Naive B cell (primary cell): Measurements from ENCODE around the gene COMMD7. TPM values are rescaled to one million over a fixed set of nuclear protein-coding genes. Genes with fewer than 3 reads are reported as not detected.
"Not testable (repeated sequence)": the region's sequence is repeated elsewhere in the genome, so short reads cannot be mapped to it uniquely, and the experiment has no call there.

Experiments
- ATAC-seq, 2 donors: fragments of 150-1000 bp; cut with Tn5 transposase; 2 replicates each; pipeline ENCODE4 v1.10.0; 2021; ENCODE audit warnings: low read depth in 2 of 2, mild to moderate bottlenecking in 2 of 2, moderate library complexity in 2 of 2
- DNase-seq: peaks from one replicate; pipeline ENCODE4 v3.0.0; 2022
- H3K27ac Mint-ChIP-seq, 6 donors: one replicate each; pipeline ENCODE4 v1.8.0; 2020 to 2022; ENCODE audit warnings: mild to moderate bottlenecking in 6 of 6, mixed read lengths in 6 of 6, moderate library complexity in 5 of 6, inconsistent platforms in 2 of 6
- H3K27me3 Mint-ChIP-seq, 3 donors: one replicate each; pipeline ENCODE4 v1.8.0; 2021 to 2022; ENCODE audit warnings: mixed read lengths in 3 of 3, mild to moderate bottlenecking in 1 of 3
- H3K36me3 Mint-ChIP-seq, 2 donors: one replicate each; pipeline ENCODE4 v1.8.0; 2020 to 2022; ENCODE audit warnings: mixed read lengths in 2 of 2, inconsistent platforms in 1 of 2, mild to moderate bottlenecking in 1 of 2
- H3K4me1 Mint-ChIP-seq, 3 donors: one replicate each; pipeline ENCODE4 v1.8.0; 2020 to 2022; ENCODE audit warnings: mixed read lengths in 3 of 3, inconsistent platforms in 1 of 3, mild to moderate bottlenecking in 1 of 3, moderate library complexity in 1 of 3
- H3K4me3 Mint-ChIP-seq, 8 donors: one replicate each; pipeline ENCODE4 v1.8.0; 2020 to 2022; ENCODE audit warnings: mild to moderate bottlenecking in 8 of 8, mixed read lengths in 8 of 8, moderate library complexity in 8 of 8, inconsistent platforms in 2 of 8
- H3K9me3 Mint-ChIP-seq, 7 donors: one replicate each; pipeline ENCODE4 v1.8.0; 2020 to 2022; ENCODE audit warnings: mixed read lengths in 7 of 7, mild to moderate bottlenecking in 5 of 7, inconsistent platforms in 2 of 7, moderate library complexity in 1 of 7
- polyA plus RNA-seq, 6 donors: library from polyadenylated mRNA; unstranded; fragments of 300-500 nt; fragmentation: Illumina TruSeq; gene quantifications; one replicate each; pipeline ENCODE4 v1.2.3, GENCODE V29; 2021; ENCODE audit warnings: low read depth in 6 of 6

COMMD7 gene
- polyA plus RNA-seq, 6 donors from 2014 or later = 80.6 to 96.9 (median 85.7) TPM

DNA sequence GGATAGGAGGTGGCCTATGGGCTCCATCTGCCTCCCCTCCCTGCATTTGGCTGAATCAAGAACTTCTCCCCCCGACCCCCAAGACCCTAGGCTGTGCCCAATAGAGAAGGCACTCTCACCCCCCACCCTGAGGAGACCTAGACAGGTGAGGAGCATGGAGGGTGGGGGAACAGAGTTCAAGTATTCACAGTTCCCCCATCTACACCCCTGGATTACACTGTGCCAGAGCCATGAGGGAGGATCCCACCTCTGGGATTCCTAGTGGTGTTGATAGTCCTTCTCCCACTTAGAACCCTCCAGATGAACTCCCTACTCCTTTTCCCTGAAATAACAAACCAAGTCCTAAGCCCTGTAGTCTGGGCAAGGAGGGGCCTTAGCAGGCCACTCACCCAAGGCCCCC, 54.3 kb downstream of the COMMD7 start:
- not testable (repeated sequence) for H3K4me3 Mint-ChIP-seq, H3K36me3 Mint-ChIP-seq, ATAC-seq, H3K9me3 Mint-ChIP-seq, H3K27ac Mint-ChIP-seq, H3K4me1 Mint-ChIP-seq, H3K27me3 Mint-ChIP-seq, DNase-seq

DNA sequence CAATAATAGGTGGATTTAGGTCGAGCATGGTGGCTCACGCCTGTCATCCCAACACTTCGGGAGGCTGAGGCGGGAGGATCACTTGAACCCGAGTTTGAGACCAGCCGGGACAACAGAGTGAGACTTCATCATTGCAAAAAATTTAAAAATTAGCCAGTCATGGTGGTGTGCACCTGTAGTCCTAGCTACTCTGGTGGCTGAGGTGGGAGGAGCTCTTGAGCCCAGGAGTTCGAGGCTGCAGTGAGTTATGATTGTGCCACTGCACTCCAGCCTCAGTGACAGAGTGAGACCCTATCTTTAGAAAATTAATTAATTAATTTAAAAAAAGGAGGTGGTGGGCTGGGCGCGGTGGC, 56.1 kb downstream of the COMMD7 start:
- Mint-ChIP-seq H3K9me3 (peaks cover 0 to 4% (median 0%) of the 10 kb centered on the region in 7 donors), H3K4me1 (peaks cover 2 to 11% (median 4%) of the 10 kb centered on the region in 3 donors), H3K4me3 (no peak overlapping the region), H3K27ac (no peak overlapping the region), H3K36me3 (no peaks in the 10 kb centered on the region), H3K27me3 (no peaks in the 10 kb centered on the region)
- DNase-seq (no peak), ATAC-seq (no peak)

DNA sequence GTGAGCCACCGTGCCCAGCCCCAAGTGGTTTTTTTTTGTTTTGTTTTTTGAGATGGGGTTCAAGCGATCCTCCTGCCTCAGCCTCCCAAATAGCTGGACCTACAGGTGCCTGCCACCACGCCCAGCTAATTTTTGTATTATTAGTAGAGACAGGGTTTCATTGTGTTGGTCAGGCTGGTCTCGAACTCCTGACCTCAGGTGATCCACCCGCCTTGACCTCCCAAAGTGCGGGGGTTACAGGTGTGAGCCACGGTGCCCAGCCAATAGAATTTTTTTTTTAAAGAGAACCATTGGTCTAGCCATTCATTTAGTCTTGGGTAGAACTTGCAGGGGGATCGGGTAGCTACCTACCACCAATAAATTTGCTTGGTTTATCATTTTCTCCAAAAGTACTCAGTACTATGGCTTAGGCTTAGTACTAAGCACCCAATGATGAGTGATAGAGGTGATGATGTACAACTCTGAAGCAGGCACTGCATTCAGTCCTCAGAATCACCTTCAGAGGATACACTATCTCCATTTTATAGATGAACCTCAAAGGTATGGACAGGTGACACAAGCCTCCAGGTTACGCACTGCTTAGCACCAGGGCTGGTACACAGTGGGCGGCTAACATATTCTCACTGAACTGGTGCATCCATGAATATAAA, 56.6 kb downstream of the COMMD7 start:
- Mint-ChIP-seq H3K36me3 (no peaks in the 10 kb centered on the region), H3K9me3 (peaks cover 0 to 4% (median 0%) of the 10 kb centered on the region in 7 donors), H3K4me3 (no peak overlapping the region), H3K4me1 (peaks cover 4 to 11% (median 5%) of the 10 kb centered on the region in 3 donors), H3K27ac (no peak overlapping the region), H3K27me3 (no peaks in the 10 kb centered on the region)
- ATAC-seq = no peak
- DNase-seq = no peak

DNA sequence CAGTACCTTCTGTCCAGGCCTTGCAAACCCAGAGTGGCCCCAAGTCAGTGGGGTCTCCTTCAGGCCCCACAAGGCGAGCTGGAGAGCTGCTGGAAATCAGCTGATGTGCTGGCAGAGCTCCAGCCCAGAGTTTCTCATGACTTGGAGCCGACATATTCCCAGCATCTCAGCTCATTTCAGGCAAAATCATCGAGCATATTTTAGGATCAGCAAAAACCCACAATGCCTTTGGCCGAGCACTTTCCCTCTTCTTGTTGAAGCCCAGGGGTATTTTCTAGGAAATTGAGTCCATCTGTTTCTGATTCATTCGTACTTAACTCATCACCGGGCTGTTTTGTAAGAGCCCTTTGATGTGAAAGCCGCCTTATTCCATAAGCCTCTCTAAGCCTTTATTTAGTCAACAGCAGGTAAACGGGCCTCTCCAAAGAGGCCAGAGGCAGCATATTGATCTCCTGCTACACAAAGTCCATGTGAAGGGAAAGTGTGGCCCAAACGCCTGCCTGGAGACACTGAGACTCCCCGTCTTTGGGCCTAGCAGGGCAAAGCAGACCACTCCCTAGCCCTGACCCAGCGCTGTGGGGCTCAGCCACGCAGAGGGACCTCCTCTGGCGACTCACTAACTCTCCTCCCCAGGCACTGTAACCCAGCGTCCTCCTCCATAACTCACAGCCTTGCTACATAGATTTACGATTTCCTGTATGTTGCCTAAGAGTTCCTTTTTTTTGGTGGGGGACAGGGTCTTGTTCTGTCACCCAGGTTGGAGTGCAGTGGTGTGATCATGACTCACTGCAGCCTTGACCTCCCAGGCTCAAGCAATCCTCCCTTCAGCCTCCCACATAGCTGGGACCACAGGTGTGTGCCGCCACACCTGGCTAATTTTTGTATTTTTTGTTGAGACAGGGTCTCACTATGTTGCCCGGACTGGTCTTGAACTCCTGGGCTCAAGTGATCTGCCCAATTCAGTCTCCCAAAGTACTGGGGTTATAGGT, 57.4 kb downstream of the COMMD7 start:
- ATAC-seq = no peak
- no peak for DNase-seq

DNA sequence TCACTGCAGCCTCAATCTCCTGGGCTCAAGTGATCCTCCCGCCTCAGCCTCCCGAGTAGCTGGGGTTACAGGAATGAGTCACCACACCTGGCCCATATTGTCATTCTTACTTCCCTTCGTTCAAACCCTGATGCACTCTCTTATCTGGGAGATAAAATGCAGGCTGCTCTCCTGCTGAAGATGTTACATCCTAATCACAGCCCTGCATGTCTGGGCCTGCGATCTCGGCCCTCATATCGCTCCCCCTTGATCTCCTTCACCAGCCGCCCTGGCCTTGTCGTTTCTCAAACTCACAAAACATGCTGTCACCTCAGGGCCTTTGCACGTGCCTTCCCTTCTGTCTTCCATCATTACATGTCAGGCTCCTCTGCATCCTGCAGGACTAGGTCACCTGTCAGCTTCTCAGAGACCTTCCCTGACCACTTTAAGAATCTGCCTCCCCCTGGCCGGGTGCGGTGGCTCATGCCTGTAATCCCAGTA, 60.7 kb downstream of the COMMD7 start:
- no peaks in the 10 kb centered on the region for H3K27me3 Mint-ChIP-seq
- no peaks in the 10 kb centered on the region for H3K36me3 Mint-ChIP-seq
- DNase-seq (no peak), ATAC-seq (no peak)
- H3K9me3 Mint-ChIP-seq = peaks cover 0 to 4% (median 0%) of the 10 kb centered on the region in 7 donors
- peak overlapping the region in 1 of 6 donors; percentile 45 for H3K27ac Mint-ChIP-seq
- H3K4me3 Mint-ChIP-seq = no peak overlapping the region
- peaks cover 3 to 20% (median 19%) of the 10 kb centered on the region in 3 donors for H3K4me1 Mint-ChIP-seq

More for the DNA sequence above, 57.4 kb downstream of the COMMD7 start:
- Mint-ChIP-seq H3K9me3 (peaks cover 0 to 4% (median 0%) of the 10 kb centered on the region in 7 donors), H3K4me3 (no peak overlapping the region), H3K27ac (peak overlapping the region in 1 of 6 donors; percentile 26), H3K4me1 (peaks cover 6 to 16% (median 14%) of the 10 kb centered on the region in 3 donors), H3K36me3 (no peaks in the 10 kb centered on the region), H3K27me3 (no peaks in the 10 kb centered on the region)

DNA sequence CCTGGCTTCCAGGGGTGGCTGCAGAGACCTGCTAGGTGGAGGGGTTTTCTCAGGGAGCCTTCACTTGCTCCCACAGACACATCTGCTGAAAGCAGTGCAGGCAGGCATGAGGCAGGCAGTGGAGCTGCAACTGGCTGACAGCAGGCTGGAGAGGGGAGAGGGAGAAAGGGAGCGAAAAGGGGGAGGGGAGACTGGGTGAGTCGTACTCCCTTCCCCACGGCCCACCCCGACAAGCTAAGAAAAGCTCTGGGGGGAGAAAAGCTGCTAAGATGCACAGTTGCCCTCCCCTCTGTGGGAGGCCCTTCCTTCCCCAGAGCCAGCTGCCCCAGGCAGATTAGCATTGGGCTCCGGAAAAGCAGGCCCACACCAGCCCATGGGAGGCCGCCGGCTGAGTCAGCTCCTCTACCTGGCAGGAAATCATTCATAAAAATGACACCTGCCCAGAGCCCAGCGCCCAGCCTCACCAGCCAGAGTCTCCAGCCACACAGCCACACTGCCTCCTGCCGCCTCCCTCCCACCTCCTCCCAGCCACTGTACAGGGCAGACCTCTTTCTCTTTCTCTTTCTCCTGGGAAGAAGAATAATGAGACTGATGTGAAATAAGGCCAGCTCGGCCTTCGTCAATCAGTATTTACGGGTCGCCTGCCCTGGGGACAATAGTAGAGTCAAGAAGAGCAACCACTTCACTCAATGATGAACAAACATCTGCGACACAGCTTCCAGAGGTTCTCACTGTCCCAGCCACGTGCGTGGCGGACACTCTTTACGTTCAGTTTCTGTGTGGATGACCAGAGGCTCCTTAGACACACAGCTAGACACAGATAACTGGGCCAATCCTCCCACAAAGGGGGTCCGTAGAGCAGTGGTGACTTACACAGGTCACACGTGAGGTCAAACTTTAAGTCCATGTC, 61.8 kb downstream of the COMMD7 start:
- DNase-seq = no peak
- no peak for ATAC-seq
- H3K9me3 Mint-ChIP-seq = peaks cover 0 to 4% (median 0%) of the 10 kb centered on the region in 7 donors
- H3K27me3 Mint-ChIP-seq = no peaks in the 10 kb centered on the region
- no peaks in the 10 kb centered on the region for H3K36me3 Mint-ChIP-seq
- peaks cover 3 to 25% (median 20%) of the 10 kb centered on the region in 3 donors for H3K4me1 Mint-ChIP-seq
- H3K27ac Mint-ChIP-seq = peak overlapping the region in 4 of 6 donors; percentile 60 to 78 (median 74)
- H3K4me3 Mint-ChIP-seq = peak overlapping the region in 1 of 8 donors; percentile 19

DNA sequence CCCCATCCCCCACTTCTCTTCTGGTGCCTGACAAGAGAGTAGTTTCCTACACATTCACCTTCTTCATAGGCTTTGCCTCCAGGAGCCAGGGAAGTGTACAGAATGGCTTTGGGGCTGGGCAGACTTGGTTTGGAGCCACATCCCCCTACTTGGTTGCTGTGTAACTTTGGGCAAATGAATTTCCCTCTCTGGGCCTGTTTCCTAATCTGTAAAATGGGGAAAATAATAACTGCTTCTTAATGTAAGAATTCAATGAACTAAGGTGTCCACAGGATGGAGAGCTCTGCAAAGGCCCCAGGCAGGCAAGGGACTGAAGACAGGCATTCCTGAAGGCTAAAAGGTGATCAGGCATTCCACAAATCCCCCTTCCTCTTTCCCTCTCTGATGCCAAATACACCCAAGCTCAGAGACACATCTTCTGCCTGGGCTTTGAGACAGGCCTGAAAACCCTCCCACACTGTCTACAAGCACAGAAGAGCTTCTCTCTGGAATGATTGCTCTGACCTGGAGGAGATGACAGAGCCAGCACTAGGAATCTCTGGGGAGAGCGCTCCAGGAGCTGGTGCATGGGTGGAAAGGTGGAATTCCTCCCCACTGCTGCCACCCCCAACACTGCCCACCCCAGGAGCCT, 62.6 kb downstream of the COMMD7 start:
- Mint-ChIP-seq H3K27ac (peak overlapping the region in 2 of 6 donors; percentile 60 to 76), H3K4me1 (peaks cover 3 to 27% (median 20%) of the 10 kb centered on the region in 3 donors), H3K36me3 (no peaks in the 10 kb centered on the region), H3K27me3 (no peaks in the 10 kb centered on the region), H3K9me3 (peaks cover 0 to 4% (median 0%) of the 10 kb centered on the region in 7 donors), H3K4me3 (peak overlapping the region in 1 of 8 donors; percentile 19)
- DNase-seq (no peak), ATAC-seq (no peak)

DNA sequence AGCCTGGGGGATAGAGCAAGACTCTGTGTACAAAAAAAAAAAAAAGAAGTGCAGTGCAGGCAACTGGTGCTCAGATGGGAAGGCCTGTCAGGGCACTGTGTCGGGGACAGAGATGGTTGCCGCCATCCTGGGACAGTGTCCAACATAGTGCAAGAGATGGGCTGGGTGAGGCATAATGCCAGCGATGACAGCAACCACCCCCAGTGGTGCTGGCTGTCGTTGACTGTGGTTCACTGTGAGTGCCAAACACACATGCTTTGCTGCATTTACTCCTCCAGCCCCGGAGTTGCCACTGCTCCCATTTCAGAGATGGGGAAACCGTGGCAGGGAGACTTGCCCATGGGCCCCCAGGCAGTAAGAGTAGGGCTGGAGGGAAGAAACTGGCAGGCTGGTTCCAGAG, 64.3 kb downstream of the COMMD7 start:
- H3K4me1 Mint-ChIP-seq = peaks cover 10 to 38% (median 36%) of the 10 kb centered on the region in 3 donors
- H3K36me3 Mint-ChIP-seq = no peaks in the 10 kb centered on the region
- DNase-seq (no peak), ATAC-seq (no peak)
- no peak overlapping the region for H3K27ac Mint-ChIP-seq
- H3K4me3 Mint-ChIP-seq = no peak overlapping the region
- H3K9me3 Mint-ChIP-seq = peaks cover 0 to 4% (median 0%) of the 10 kb centered on the region in 7 donors
- H3K27me3 Mint-ChIP-seq = no peaks in the 10 kb centered on the region

DNA sequence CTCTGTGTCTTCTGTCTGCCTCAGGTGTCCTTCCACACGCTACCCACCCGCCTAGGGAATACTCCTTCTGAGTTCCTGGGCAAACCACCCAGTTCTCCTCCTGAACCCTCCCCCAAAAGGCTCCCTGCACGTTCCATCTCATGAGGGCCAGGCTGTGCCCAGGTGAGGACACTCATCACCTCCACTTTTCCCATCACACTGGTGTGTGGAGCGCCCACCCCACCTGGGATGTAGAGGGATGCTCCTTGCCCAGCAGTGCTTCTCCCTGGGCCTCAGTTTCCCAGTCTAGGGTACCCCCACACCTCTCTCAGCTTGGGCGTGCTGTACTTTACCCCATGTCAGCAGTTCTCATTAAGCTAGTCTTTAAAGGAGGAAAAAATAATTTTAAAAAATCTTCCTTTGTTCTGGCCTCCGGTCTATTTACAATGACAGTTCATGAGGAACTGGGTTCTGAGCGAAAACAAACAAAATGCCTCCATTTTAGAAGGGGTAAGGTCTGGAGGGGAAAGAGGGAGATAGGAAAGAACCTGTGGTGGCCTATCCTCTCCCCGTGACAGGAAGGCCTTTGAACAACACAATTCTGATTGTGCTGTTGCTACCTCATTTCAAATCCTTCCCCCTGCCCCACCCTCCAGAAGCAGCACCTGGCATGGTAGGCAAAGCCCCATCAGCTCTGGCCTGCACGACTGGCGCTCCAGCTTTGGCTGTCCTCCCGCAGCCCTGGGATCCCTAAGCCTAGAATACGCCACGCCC, 67.9 kb downstream of the COMMD7 start:
- H3K9me3 Mint-ChIP-seq = no peaks in the 10 kb centered on the region
- DNase-seq = no peak
- ATAC-seq = no peak
- peak overlapping the region in 1 of 8 donors; percentile 50 for H3K4me3 Mint-ChIP-seq
- H3K27me3 Mint-ChIP-seq = no peaks in the 10 kb centered on the region
- peaks cover 23 to 46% (median 35%) of the 10 kb centered on the region in 3 donors for H3K4me1 Mint-ChIP-seq
- H3K36me3 Mint-ChIP-seq = no peaks in the 10 kb centered on the region
- peak overlapping the region in 2 of 6 donors; percentile 23 to 64 for H3K27ac Mint-ChIP-seq

DNA sequence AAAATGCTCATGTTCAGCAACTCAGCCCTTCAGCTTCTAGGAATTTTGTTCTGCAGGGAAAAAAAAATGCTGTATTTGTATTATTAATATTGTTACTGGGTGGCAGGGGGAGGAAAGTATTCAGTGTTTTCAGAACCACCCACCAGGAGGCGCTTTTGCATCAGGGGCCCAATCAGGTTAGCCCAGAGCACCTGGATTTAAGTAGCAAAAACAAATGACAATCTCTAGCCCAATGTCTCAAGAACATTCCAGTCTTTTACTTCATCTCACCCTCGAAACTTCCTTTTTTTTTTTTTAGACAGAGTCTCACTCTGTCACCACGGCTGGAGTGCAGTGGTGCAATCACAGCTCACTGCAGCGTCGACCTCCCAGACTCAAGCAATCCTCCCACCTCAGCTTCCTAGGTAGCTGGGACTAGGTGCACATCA, 68.9 kb downstream of the COMMD7 start:
- peak overlapping the region in 2 of 6 donors; percentile 76 to 79 for H3K27ac Mint-ChIP-seq
- H3K27me3 Mint-ChIP-seq = no peaks in the 10 kb centered on the region
- H3K4me3 Mint-ChIP-seq = peak overlapping the region in 6 of 8 donors; percentile 23 to 89 (median 82)
- H3K9me3 Mint-ChIP-seq = no peaks in the 10 kb centered on the region
- peaks cover 23 to 46% (median 35%) of the 10 kb centered on the region in 3 donors for H3K4me1 Mint-ChIP-seq
- ATAC-seq = peak; percentile 47 to 51
- H3K36me3 Mint-ChIP-seq = no peaks in the 10 kb centered on the region
- peak; percentile 33 for DNase-seq

DNA sequence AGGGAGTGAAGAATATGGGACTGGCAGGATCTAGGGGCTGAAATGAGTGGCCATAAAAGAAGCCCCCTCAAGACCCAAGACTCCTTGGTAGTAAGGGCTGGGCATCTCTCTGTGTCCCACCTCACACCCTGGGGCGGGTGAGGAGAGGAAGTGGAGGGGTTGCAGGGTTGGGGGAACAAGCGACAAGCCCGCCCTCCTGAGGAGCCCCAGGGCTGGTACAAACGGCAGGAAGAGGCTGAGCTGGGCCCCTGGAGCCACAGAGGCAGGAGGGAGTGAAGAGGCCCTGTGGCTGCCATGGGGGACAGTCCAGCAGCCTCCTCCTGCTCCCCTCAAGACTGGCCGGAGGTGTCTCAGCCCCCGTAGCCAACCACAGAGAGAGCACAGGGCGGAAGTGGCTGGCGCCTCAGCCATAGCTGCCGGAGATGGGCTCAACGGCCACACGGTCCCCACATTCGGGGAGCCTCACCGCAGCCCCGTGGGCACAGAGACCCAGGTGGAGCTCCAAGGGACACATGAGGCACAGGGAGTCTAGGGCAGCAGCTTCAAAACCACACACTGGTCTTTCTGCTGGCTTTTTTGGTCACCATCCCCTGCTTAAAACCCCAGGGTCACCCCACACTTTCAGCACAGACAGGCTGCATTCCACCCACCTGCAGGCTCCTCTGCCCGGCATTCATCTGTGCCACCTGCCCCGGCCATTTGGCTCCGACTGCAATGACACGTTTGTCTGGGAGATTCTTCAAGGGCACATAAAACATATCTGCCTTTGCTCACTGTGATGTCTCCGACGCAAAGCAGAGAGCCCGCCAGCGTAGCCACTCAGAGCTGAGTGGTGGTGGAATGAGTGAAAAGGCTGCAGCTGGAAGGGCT, 70.0 kb downstream of the COMMD7 start:
- H3K9me3 Mint-ChIP-seq = no peaks in the 10 kb centered on the region
- no peaks in the 10 kb centered on the region for H3K36me3 Mint-ChIP-seq
- peak overlapping the region; percentile 45 to 89 (median 81) for H3K4me3 Mint-ChIP-seq
- H3K27me3 Mint-ChIP-seq = no peaks in the 10 kb centered on the region
- ATAC-seq (peak; percentile 70 to 81), DNase-seq (peak; percentile 29)
- H3K4me1 Mint-ChIP-seq = peaks cover 23 to 46% (median 35%) of the 10 kb centered on the region in 3 donors
- H3K27ac Mint-ChIP-seq = peak overlapping the region; percentile 47 to 89 (median 80)
